Neuronal stem cell (in vitro differentiated cells): Measurements from ENCODE around the gene TRABD.
"Not testable (repeated sequence)": the region's sequence is repeated elsewhere in the genome, so short reads cannot be mapped to it uniquely, and the experiment has no call there.

Experiments used
- DNase-seq: peaks from one replicate; pipeline ENCODE4 v3.0.0-alpha.2; 2013; ENCODE audit warnings: low spot score
- H2AFZ ChIP-seq: one replicate; pipeline ENCODE4 v1.6.1; 2013; ENCODE audit warnings: mild to moderate bottlenecking, low read length, inconsistent platforms
- H2AK5ac ChIP-seq: 2 replicates; pipeline ENCODE4 v1.6.1; 2013; ENCODE audit warnings: low read depth, mild to moderate bottlenecking, inconsistent platforms, low read length, moderate library complexity, mixed read lengths
- H2BK120ac ChIP-seq: 2 replicates; pipeline ENCODE4 v1.6.1; 2013; ENCODE audit warnings: low read depth, mild to moderate bottlenecking, inconsistent platforms, low read length, moderate library complexity, mixed read lengths
- H2BK12ac ChIP-seq: one replicate; pipeline ENCODE4 v1.6.1; 2013; ENCODE audit warnings: low read length, inconsistent platforms
- H2BK15ac ChIP-seq: 2 replicates; pipeline ENCODE4 v1.6.1; 2013; ENCODE audit warnings: mild to moderate bottlenecking, low read length, inconsistent platforms, mixed read lengths
- H2BK5ac ChIP-seq: one replicate; pipeline ENCODE4 v1.6.1; 2013; ENCODE audit warnings: inconsistent platforms, mild to moderate bottlenecking, low read length, moderate library complexity
- H3K14ac ChIP-seq: one replicate; pipeline ENCODE4 v1.6.1; 2013; ENCODE audit warnings: low read length, inconsistent platforms
- H3K18ac ChIP-seq: 2 replicates; pipeline ENCODE4 v1.6.1; 2013; ENCODE audit warnings: low read length, inconsistent platforms
- H3K23ac ChIP-seq: 2 replicates; pipeline ENCODE4 v1.6.1; 2013; ENCODE audit warnings: low read depth, mild to moderate bottlenecking, mixed read lengths, low read length, inconsistent platforms; ENCODE audit not compliant: poor library complexity
- H3K27ac ChIP-seq: replicated peaks from 3 replicates; pipeline ENCODE4 v1.5.1; 2013; ENCODE audit warnings: low read length, inconsistent platforms
- H3K27me3 ChIP-seq, 3 experiments: 2 replicates each; pipeline ENCODE4 v1.6.1; 2013; ENCODE audit warnings: low read length in 3 of 3, mild to moderate bottlenecking in 2 of 3, inconsistent platforms in 1 of 3, low read depth in 1 of 3, mixed read lengths in 1 of 3, moderate library complexity in 1 of 3; ENCODE audit not compliant: control insufficient read depth in 3 of 3, insufficient read depth in 3 of 3
- H3K36me3 ChIP-seq, 2 donors: replicated peaks in 1 of 2; 2 replicates each; pipeline ENCODE4 v1.6.1; 2013; ENCODE audit warnings: low read length in 2 of 2; ENCODE audit not compliant: control insufficient read depth in 2 of 2, insufficient read depth in 2 of 2
- H3K4ac ChIP-seq: 2 replicates; pipeline ENCODE4 v1.6.1; 2013; ENCODE audit warnings: inconsistent platforms, mild to moderate bottlenecking, low read length, moderate library complexity
- H3K4me1 ChIP-seq, 2 donors: 1 replicate in 1 of 2; 2 replicates in 1 of 2; pipeline ENCODE4 v1.6.1; 2013; ENCODE audit warnings: low read length in 2 of 2, low read depth in 1 of 2; ENCODE audit not compliant: control insufficient read depth in 2 of 2, insufficient read depth in 1 of 2
- H3K4me2 ChIP-seq: one replicate; pipeline ENCODE4 v1.6.1; 2013; ENCODE audit warnings: mild to moderate bottlenecking, low read length, inconsistent platforms; ENCODE audit not compliant: insufficient read depth, poor library complexity, severe bottlenecking
- H3K4me3 ChIP-seq, 2 donors: 2 replicates each; pipeline ENCODE4 v1.5.1; 2013; ENCODE audit warnings: low read length in 2 of 2, mild to moderate bottlenecking in 2 of 2, inconsistent platforms in 1 of 2, moderate library complexity in 1 of 2
- H3K79me1 ChIP-seq: one replicate; pipeline ENCODE4 v1.6.1; 2013; ENCODE audit warnings: low read depth, mild to moderate bottlenecking, inconsistent platforms, low read length, moderate library complexity
- H3K9ac ChIP-seq: one replicate; pipeline ENCODE4 v1.6.1; 2013; ENCODE audit warnings: mild to moderate bottlenecking, low read depth, low read length, inconsistent platforms; ENCODE audit not compliant: poor library complexity
- H3K9me3 ChIP-seq, 2 donors: replicated peaks in 1 of 2; 2 replicates each; pipeline versions ENCODE3 to v1.6.1; 2013; ENCODE audit warnings: low read length in 2 of 2, mild to moderate bottlenecking in 2 of 2, inconsistent platforms in 1 of 2, low read depth in 1 of 2, mixed read lengths in 1 of 2, moderate library complexity in 1 of 2; ENCODE audit not compliant: control insufficient read depth in 2 of 2, insufficient read depth in 1 of 2
- H4K8ac ChIP-seq: one replicate; pipeline ENCODE4 v1.6.1; 2013; ENCODE audit warnings: low read depth, mild to moderate bottlenecking, inconsistent platforms, low read length, moderate library complexity
- H4K91ac ChIP-seq: one replicate; pipeline ENCODE4 v1.6.1; 2013; ENCODE audit warnings: low read length, low read depth, mild to moderate bottlenecking, inconsistent platforms; ENCODE audit not compliant: poor library complexity
- WGBS, 2 donors: extraction: QIAGEN DNeasy Blood & Tissue Kit; methylation state at CpG; one replicate each; pipeline ENCODE4 v1.1.7; 2013; ENCODE audit warnings: missing lambda C conversion rate in 2 of 2, mixed read lengths in 1 of 2; ENCODE audit not compliant: insufficient read length in 2 of 2, insufficient replicate concordance in 1 of 2; ENCODE audit errors: extremely low coverage in 2 of 2; 5-methylcytosine and 5-hydroxymethylcytosine counted together

TRABD gene

DNA sequence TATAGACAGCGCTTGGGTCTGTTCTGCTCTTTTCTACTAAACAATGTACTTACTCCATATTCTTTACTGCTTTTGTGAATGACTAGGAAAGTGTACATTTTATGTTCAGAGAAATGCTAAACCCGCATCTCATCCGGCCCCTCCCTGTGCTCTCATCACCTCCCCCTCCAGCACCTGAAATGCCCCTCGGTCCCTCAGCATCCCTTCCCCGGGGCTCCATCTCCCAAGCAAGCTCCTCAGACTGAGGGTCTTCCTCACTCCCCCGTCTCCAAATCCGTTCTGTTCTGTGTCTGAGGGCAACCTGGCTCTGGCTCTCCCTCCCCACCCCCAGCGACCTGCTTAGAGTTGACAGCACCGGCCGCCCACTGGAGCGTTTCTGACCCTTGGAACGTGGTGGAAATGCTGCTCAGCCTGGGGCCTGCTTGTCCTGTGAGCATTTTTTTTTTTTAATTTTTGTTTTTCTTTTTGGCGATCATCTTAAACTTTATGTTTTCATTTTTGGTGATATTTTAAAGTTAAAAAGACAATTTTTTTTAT is 16.5 kb downstream of the TRABD start:
- H3K14ac ChIP-seq, result no peak overlapping the region
- H2BK120ac ChIP-seq, result no peak overlapping the region
- peaks cover 0 to 14% of the 10 kb centered on the region in 2 donors for H3K9me3 ChIP-seq
- peaks cover 16% of the 10 kb centered on the region for H3K79me1 ChIP-seq
- peak overlapping the region; percentile 81 to 99 for H3K4me3 ChIP-seq
- no peaks in the 10 kb centered on the region for H3K27me3 ChIP-seq
- no peak overlapping the region for H3K18ac ChIP-seq
- no peak overlapping the region for H3K4ac ChIP-seq
- H2BK15ac ChIP-seq, result no peak overlapping the region
- H2AK5ac ChIP-seq, result no peak overlapping the region
- H3K27ac ChIP-seq, result no peak overlapping the region
- H2BK12ac ChIP-seq, result no peak overlapping the region
- peak overlapping the region; percentile 83 for H3K4me2 ChIP-seq
- no peak overlapping the region for H2BK5ac ChIP-seq
- peaks cover 18 to 58% of the 10 kb centered on the region in 2 donors for H3K36me3 ChIP-seq
- no peak overlapping the region for H4K91ac ChIP-seq
- peaks cover 10 to 14% of the 10 kb centered on the region in 2 donors for H3K4me1 ChIP-seq
- H3K9ac ChIP-seq, result peak overlapping the region; percentile 96
- no peak for DNase-seq
- WGBS, 2 donors, result no CpG with 5 or more reads among the region's 13 CpGs
- peak overlapping the region; percentile 65 for H4K8ac ChIP-seq
- H2AFZ ChIP-seq, result no peak overlapping the region
- peak overlapping the region; percentile 52 for H3K23ac ChIP-seq

DNA sequence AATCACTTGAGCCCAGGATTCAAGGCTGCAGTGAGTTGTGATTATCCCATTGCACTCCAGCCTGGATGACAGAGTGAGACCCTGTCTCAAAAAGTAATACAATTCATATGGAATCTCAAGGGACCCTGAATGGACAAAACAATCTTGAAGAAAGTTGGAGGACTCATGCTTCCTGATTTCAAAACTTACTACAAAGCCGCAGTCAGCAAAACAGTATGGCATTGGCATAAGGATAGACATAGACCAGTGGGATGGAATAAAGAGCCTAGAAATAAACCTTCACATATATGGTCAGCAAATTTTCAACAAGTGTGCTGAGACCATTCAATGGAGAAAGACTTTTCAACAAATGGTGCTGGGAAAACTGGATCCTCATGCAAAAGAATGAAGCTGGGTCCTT is 17.6 kb downstream of the TRABD start:
- Histone ChIP-seq H2AFZ (no peak overlapping the region), H4K91ac (no peak overlapping the region), H2BK15ac (no peak overlapping the region), H3K27ac (no peak overlapping the region), H3K4ac (no peak overlapping the region), H3K18ac (no peak overlapping the region), H3K4me3 (no peak overlapping the region), H3K4me2 (no peak overlapping the region), H3K9me3 (peaks cover 0 to 14% of the 10 kb centered on the region in 2 donors), H3K23ac (no peak overlapping the region), H3K4me1 (peaks cover 10 to 21% of the 10 kb centered on the region in 2 donors), H2BK5ac (no peak overlapping the region), H4K8ac (no peak overlapping the region), H3K9ac (no peak overlapping the region), H3K79me1 (peaks cover 13% of the 10 kb centered on the region), H2AK5ac (no peak overlapping the region), H3K36me3 (peaks cover 19 to 56% of the 10 kb centered on the region in 2 donors), H3K27me3 (no peaks in the 10 kb centered on the region), H2BK120ac (no peak overlapping the region), H3K14ac (no peak overlapping the region), H2BK12ac (no peak overlapping the region)
- no peak for DNase-seq
- WGBS, 2 donors, result no CpG with 5 or more reads among the region's 1 CpG

DNA sequence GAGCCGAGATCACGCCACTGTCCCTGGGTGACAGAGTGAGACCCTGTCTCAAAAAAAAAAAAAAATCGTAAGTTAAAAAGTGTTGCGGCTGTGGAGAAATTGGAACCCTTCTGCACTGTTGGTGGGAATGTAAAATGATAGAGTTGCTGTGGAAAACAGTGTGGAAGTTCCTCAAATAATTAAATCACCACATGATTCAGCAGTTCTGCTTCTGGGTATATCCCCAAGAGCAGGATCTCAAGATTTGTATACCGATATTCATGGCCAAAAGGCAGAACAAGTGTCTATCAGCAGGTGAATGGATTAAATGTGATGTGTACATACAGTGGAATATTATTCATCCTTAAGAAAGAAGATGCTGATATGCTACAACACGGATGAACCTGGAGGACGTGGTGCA is 18.9 kb downstream of the TRABD start:
- H2AFZ ChIP-seq, result no peak overlapping the region
- H4K91ac ChIP-seq, result no peak overlapping the region
- WGBS, 2 donors, result no CpG with 5 or more reads among the region's 7 CpGs
- DNase-seq, result no peak
- H2BK120ac ChIP-seq, result no peak overlapping the region
- peaks cover 0 to 14% of the 10 kb centered on the region in 2 donors for H3K9me3 ChIP-seq
- peaks cover 15 to 53% of the 10 kb centered on the region in 2 donors for H3K36me3 ChIP-seq
- no peak overlapping the region for H3K4me2 ChIP-seq
- H2AK5ac ChIP-seq, result no peak overlapping the region
- H3K14ac ChIP-seq, result no peak overlapping the region
- H3K23ac ChIP-seq, result no peak overlapping the region
- peaks cover 14% of the 10 kb centered on the region for H3K79me1 ChIP-seq
- no peak overlapping the region for H2BK12ac ChIP-seq
- no peak overlapping the region for H2BK15ac ChIP-seq
- no peak overlapping the region for H3K27ac ChIP-seq
- no peak overlapping the region for H2BK5ac ChIP-seq
- no peak overlapping the region for H4K8ac ChIP-seq
- peaks cover 8 to 21% of the 10 kb centered on the region in 2 donors for H3K4me1 ChIP-seq
- no peak overlapping the region for H3K9ac ChIP-seq
- no peaks in the 10 kb centered on the region for H3K27me3 ChIP-seq
- H3K4ac ChIP-seq, result no peak overlapping the region
- H3K18ac ChIP-seq, result no peak overlapping the region
- no peak overlapping the region for H3K4me3 ChIP-seq

DNA sequence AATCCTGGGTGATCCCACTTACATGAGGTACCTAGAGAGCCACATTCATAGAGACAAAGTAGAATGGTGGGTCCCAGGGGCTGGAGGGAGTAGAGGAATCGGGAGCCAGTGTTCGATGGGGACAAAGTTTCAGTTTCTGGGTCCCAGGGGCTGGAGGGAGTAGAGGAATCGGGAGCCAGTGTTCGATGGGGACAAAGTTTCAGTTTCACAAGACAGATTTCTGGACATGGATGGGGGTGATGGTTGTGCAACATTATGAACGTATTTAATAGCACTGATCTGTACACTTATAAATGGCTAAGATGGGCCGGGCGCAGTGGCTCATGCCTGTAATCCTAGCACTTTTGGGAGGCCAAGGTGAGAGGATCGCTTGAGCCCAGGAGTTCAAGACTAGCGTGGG is 19.3 kb downstream of the TRABD start:
- H3K4ac ChIP-seq, H2BK12ac ChIP-seq, H3K4me2 ChIP-seq, H2AK5ac ChIP-seq, DNase-seq, H4K91ac ChIP-seq, H3K27ac ChIP-seq, H3K9ac ChIP-seq, H2BK5ac ChIP-seq, H3K4me3 ChIP-seq, H4K8ac ChIP-seq, H2BK120ac ChIP-seq, H2AFZ ChIP-seq, H3K14ac ChIP-seq, H3K23ac ChIP-seq, H2BK15ac ChIP-seq, H3K18ac ChIP-seq, H3K27me3 ChIP-seq: not testable (repeated sequence)
- Histone ChIP-seq H3K4me1 (peaks cover 7 to 17% of the 10 kb centered on the region in 2 donors), H3K36me3 (peaks cover 17 to 53% of the 10 kb centered on the region in 2 donors), H3K79me1 (peaks cover 14% of the 10 kb centered on the region), H3K9me3 (peaks cover 0 to 14% of the 10 kb centered on the region in 2 donors)
- WGBS, 2 donors, result no CpG with 5 or more reads among the region's 9 CpGs
